T-helper 9 cell (primary cell): ENCODE measurements around the gene SLC38A2.
A peak's percentile ranks its signal among the peaks of the same experiment; 100 is the strongest.

Source experiments
- DNase-seq: peaks from one replicate; pipeline ENCODE4 v3.0.0-alpha.2; 2020

The SLC38A2 gene

DNA sequence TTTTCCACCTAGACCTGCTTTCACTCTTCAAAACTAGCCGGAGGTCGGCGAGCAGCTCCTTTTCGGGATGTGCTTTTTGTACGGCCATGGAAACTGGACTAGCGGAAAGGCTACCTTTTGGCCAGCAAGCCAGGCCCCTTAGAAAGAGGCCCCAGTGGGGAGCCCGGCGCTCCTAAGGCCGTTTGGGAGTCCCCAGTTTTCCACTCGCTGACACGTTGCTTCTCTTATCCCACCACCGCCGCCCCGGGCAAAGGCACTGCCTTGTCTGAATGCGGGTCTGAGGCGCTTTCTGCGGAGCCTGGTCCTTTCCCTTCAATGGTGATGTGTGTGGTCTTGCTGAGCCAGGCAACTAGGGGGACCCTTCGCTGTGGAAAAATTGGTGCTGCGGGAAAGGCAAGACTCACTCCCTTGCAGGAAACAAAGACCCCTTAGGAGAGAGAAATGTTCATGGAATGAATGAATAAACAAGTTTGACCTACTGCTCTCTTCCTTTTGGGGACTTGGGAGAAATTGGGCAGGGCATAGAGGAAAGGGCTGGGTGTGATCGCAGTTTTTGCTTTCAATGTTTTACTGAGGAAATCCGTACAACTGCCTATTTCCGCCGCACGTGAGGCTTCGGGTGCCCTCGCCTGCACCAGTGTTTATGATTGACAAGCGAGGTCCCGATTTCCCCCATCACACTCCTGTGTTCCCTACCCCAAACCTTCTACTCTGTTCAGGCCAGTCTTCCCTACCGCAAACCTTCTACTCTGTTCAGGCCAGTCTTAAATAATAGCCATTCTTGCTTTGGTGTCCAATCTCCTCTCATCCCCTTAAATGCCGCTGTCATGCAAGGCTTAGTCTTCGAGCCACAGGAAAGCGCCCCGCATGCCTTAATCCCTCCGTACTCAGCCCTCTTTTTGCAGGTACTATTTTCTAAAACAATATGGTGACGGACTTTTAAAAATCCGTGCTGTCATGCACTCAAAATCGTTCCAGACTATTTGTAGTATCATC lies 1.0 kb upstream of the SLC38A2 start:
- DNase-seq = peak; percentile 25

DNA sequence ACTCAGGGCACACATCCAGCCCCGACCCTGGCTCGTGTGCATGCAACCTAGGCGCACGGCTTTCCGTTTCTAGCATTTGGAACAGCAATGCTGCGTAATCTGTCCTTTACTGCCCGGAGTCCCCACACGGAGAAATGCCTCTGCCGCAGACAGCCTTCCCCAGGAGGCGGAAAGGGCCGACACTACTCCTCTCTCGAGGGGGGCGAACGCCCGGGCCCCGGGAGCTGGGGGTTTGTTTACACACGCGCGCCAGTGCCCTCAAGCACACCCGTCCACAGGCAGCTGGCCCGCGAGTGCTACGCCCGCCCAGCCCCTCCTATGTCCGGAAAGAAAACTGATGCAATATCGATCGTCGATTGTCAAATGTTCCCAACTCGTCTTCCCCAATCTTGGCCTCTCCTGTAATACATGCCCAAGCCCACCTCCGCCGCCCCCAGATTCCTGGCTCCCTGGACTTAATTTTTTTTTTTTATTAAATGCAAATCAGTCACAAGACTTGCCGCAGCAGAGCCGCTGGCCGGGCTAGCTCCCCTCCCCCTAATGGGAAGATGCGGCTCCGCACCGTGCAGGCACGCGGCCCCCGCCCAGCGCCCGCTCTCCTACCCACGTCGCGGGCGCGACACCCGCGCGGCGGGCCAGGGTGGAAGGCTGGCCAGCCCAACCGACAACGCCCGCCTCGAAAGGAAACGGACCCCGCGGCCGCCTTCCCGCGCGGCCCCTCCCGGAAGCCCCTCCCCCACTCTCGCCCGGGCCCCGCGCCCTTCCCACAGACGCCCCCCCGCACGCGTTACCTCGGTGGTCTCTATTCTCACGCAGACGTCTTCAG lies 642 bp downstream of the SLC38A2 start:
- DNase-seq = peak; percentile 48

DNA sequence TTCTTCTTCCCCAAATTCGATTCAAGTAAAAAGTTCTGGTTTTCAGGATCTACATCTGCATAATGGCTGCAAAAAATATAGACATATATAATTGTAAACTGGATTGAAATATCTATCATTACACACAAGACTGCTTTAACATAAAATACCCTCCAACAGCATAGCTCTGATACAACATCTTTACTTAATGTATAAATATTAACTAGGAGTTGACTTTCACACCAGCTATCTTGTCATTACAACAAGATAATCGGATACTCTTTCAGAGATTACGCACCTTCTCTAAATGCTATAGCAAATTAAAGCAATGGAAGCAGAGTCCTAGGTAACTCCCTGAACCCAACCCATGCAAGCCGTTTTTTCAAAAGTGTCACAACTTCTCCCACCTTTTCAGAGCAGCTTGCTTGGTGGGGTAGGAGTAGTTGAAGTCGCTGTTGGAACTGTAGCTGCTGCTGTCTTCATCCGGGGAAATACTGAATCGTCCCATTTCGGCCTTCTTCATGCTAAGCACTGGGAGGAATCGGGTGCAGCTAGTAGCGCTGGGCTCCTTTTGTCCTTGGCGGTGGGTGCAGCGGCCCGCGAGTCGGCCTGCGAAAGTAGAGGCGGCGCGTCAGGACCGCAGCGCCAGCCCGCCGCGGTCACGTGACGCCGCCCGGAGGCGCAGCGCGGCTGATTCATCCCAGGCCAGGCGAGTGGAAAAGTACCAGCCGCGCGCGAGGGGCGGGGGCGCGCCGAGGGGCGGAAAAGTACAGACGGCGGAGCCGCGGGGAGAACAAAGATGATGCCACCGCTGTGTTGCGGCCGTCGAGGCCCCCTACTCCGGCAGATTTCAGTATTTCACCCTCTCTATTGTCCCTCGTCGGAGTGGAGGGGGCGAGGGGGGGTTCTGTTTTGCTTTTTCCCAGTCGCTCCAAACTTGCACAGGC lies 1.5 kb downstream of the SLC38A2 start:
- peak; percentile 94 for DNase-seq

DNA sequence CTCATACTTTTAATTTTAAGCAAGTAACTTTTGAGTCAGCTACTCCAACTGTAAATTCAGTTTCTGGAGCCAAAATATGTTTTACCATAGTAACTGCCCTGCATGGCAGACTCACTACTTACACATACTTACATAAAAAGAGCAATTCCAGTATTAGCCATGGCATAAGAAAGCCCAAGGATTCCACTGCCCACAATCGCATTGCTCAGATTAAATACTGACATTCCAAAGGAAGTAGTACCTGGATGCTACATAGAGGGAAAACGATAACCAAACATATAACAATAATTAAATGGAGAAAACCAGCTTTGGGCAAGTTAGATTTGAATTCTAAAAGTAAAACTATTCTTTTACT lies 2.2 kb downstream of the SLC38A2 start:
- DNase-seq = no peak

DNA sequence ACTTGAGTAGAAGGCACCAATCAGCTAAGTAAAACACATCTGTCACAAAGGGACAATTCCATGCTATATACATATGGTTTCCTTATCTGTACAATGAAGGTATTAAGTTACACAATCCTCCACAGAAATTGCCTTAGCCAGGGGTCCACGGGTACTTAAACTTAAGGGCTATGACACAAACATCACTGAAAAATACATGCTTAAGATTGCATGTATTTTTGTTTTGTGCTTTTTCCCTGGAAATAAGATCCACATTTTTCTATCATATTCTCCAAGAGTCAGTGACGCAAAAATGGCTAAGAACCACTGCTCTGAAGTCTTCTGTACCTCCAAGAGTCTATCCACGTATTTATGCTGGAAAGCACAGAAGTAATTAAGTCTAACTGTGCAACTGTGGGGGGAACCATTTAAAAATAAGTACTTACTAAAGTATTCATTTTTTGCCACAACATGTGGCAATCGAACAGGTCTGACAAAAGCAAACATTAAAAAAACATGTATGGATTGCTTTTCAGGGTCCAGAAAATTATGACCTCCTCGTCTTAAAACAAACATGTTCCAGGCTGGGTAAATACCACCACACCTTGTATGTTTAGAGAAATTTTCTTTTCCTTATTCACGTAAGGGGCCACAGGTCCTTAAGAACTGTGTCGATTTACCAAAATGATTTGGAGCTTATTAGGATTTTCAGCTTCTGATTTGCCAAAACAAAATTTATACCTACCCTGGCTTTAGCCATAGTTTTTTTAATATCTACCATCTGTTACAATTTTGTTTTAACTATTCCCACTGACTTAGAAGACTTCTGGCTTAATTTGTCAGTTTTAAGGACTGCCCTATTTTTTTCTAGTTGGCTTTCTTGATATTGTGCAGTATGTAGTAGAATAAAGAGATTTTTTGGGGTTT lies 2.8 kb downstream of the SLC38A2 start:
- DNase-seq = no peak

DNA sequence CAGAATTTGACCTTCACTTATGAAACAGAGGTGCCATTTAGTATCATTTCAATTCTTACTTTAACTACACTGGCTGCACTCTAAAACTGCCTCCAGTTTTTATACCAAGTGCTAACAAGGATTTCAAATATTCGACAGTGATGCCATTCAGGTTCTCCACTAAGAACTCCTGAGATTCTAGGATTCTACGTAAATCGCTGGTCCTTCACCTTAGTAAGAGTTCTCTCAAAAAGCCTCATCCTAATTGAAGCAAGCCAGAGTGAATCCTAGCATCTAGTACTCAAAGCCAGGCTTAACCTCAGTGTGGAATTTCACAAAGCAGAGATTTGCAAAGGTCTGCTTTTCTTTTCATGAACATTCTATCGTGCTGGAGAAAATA lies 3.5 kb downstream of the SLC38A2 start:
- DNase-seq = no peak

DNA sequence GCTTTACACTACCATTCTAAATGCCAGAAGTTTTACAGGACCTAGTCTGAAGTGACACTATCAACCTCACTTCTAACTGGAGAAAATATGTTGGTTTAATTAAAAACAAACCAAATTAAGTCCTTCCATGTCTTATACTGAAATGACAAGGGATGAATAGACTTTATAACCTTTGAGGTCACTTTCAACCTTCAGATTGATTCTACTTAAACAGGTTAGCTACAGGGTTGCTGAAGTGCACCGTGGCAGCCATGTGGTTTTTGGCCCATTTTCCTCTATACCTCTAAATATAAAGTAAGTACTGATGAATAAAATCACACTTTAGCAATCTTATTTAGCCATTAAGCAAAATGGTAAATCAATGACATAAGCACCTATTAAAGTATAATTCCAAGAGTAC lies 3.9 kb downstream of the SLC38A2 start:
- DNase-seq = no peak

DNA sequence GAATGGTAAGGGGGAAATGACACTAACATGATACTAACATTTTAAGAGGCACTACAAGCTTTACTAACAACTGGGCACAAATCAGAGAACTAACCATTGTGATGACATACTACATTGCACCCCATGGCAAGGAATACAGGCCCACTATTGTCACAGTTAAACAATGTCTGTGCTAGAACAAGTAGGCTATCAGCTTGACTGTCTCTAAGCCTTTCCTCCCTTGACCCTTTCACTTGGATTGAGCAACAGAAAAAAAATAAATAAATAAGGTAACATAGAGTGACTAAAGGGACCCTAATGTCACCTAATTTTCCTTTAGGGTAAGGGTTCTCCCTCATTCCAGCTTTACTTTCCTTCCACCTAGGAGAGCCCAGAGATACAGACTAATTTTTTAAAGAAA lies 4.4 kb downstream of the SLC38A2 start:
- DNase-seq = no peak

DNA sequence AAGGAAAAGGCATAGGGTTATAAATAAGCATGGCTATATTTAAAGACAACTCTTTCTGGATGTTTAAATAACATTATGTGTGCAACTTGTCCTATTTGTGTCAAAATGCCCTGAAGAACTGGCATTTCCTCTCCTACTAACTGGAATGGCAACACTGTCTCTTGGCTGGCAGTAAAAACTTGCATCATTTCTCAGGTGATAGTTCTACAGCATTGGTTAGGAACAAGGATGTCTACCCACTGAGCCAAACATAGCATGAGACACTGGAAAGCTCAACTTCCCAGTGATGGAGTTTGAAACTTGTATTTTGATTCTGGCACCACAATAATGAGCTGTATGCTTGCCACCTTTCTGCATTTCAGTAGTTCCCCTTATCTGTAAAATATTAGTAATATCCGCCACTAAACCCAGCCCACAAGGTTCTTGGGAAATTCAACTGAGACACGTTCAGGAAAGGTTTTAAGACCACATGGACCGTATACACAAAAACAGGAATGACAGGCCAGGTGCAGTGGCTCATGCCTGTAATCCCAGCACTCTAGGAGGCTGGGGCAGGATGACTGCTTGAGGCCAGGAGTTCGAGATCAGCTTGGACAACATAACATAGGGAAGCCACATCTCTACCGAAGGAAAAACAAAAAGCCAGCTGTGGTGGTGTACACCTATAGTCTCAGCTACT lies 5.1 kb downstream of the SLC38A2 start:
- DNase-seq = no peak

DNA sequence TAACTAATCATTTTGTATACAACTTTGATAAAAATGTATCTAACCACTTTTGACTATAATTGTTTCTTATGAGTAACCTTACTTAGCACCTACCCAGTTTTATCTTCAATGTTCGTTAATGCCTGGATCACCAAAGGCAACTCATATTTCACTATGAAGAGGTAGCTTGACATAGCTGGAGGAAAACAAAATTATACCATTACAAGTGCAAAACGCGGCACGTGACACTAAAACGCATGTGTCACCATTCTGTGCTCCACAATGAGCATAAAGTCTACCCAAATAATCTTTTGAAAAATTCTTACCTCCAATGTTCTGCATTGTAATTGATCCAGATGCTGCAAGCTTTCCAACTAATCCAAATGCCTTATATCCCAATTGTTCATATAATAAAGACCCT lies 5.8 kb downstream of the SLC38A2 start:
- DNase-seq = no peak

DNA sequence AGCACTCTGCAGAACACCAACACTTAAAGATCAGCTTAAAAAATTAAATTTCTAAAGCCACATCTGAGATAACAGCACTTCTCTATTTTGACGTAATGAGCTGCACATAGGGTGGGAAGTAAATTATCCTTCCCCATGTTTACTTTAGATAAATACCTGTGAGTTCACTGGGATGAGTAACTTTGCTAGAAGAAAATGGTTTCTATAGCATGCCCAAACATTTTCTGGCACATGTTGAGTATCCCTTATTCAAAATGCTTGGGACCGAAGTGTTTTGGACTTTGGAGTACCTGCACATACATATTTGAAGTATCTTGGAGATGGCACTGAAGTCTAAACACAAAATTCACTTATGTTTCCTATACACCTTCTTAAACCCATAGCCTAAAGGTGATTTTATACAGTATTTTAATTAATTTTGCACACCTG lies 6.6 kb downstream of the SLC38A2 start:
- DNase-seq = no peak

DNA sequence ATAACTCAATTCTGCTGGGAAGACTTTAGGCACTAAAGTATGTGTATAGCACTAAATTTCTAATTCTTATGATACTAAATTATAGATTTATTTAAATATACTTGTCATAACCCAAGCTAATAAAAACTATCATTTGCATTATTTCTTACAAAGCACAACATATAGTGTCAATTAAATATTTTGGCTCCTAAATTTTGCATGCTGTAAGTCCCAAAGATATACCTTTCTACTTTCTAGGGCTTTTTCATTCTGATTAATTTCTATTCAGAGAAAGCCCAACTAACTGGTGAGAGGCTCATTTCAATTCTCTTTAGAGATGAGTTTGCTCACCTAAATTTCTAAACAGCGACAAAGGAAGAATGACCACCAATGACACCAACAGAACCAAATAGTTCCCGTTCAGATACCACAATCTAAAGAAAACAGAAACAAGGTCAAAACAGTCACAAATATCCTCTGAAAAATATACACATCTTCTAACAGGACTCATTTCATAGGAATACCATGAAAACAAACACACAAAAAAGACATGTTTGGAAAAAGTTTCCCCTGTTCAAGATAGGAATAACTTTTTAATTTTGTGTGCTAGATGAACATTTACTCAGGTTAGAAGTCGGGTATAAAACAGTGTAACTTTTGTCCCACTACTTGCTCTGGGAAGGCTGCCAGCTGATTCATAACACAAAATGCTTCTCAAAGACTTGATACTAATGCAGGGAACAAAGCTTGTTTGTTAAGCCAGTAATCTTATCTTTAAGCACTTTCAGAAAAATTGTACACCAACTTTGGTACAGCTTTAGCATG lies 7.6 kb downstream of the SLC38A2 start:
- DNase-seq = no peak

DNA sequence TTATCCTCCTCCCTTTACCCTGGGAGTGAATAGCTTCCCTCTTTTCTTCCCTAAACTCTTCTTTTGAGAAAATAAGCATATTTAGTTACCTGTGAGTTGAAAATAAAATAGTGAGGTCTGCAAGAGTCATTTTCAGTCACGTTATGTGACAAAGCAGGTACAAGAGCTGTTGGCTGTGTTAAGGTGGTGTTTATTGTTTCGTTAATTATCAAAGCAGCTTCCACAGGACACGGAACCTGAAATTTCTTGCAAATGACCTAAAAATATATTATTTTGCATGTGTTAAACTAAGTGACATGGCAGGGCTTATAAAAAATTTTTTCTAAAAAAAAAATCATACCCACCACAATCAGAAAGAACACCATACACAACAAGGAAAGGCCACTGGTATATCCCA lies 8.3 kb downstream of the SLC38A2 start:
- DNase-seq = no peak

DNA sequence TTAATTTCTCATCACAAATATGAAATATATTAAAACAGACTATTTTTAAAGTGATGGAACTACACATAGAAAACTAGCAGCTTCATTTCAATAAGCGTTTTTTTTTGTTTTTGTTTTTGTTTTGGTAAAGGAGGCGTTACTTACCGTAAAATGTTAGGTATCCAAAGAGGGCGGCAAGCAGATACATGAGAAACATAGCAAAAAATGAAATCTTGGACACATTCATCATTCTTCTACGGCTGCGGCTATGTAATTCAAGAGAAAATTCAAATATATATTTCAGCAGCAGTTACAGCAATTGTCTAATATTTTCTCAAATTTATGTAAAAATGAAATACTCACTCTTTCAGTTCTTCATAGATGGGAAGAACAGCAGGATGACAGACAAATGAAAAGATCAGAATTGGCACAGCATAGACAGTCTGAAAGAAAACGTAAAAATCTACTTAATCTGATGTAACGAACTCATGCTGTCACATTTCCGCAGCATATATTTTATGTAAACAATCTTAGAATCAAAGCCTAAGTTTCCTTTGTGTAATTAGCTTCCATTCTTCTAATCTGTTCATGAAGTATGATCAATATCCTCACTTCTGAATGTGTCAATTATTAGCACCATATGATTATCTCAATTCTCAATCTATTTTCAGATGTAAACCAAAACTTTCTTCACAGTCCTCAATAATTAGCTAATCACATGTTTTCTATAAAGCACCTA lies 8.8 kb downstream of the SLC38A2 start:
- DNase-seq = no peak

DNA sequence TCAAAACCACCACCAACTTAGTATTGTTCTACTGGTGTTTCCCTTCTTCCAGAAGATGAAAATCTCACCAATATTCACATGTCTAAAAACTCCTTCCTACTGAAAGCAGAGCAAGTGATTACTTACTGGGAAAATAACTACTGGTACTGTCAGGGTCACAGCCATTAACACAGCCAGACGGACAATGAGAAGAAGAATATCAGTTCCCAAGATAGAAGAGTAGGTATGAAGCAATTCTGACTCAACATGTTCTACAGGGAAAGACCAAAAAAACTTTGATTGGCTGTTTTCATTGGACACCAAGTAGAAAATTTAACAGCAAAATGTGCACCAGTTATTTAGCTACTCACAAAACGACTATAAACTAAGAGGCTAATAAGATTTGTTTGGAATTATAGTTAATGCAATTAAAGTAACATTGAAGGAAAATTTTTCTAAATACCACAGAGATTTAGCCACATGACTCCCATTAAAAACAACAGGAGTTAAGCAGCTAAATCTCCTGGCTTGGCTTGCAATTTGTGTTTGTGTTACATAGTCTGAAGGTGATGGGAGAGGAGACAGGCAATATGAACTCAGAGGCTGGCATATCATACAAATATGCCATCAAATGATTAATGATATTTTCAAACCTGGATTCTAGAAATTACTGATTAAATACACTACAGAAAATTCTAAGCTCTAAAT lies 9.5 kb downstream of the SLC38A2 start:
- DNase-seq = no peak

DNA sequence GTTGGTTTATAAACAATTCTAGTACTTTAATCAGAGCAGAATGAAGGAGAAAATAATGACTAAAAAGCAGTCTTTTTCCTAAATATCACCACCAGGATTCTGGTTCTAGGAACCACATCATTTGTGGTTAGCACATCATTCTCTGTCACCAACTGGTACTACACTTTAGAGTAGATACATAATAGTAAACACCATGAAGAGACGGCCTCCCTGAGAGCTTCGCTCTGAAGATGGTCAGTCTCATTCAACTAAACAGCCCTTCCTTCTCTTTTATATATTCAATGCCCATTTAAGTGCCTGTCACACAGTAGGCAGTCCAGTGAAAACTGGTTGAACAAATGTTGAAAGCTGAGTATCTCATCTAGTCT lies 10.9 kb downstream of the SLC38A2 start:
- DNase-seq = no peak

DNA sequence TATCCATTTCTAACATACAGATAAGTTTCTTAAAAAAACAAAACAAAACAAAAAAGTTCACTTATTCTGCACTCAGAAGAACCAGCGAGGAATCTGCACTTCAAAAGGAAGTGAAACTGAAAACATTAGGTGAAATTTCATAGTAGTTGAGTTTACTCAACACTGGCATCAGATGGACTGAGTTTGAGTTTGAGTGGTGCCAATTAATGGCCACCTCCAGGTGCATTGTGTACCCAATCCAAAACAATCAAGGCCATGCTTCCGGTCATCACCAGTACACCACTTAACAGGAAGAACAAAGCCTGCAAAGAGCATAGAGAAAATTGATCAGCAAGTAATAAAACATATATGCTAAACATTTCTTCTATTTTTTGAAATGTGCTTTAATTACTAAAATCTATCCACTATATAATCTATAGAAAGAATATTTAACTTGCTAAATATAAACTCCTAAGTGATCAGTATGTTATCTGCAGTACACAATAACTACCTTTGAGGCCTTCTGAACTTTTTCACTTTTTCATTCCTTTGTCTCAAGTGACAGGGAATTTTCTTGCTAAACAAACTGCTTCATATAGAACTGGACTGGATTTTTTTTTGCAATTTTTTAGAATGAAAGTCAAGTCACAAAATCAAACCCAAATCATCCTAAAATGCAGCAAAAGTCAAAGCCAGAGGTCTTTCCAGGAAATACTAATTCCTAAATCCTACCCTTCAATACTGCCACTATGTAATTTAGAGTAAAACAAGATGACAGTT lies 11.5 kb downstream of the SLC38A2 start:
- DNase-seq = no peak

DNA sequence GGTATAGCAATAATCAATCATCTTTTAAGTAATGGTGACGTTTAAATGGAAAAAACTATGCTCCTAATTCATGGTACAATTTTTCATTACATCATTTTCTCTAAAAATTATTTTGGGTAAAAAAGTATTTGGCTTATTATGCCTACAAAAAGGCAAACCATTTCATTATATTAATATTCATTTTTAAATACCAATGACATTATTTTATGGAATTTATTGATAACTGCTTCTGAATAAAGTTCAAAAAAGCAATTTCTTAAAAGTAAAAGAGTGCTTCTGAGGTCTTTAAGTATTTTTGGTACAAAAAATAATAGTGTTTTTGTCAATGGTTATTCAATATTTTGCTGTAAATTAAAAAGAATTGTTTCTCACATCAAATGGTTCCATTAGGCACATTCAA lies 12.2 kb downstream of the SLC38A2 start:
- no peak for DNase-seq
